GM12801 (cell line): ENCODE measurements around the gene TSC22D4.

Experiments used
- CTCF ChIP-seq: IDR thresholded peaks from one replicate; pipeline ENCODE4 v1.5.1; 2011; ENCODE audit warnings: control low read depth; ENCODE audit not compliant: insufficient read length; ENCODE audit errors: extremely low read depth

TSC22D4 gene

GRCh38 chr7:100478958-100479660 lies at the start of gene TSC22D4:
Gene TSC22D4, minus strand, starts transcription at chr7:100479214. Its CDS starts 1,176 bp downstream, at chr7:100478038.
- no peak for TF ChIP-seq CTCF

- no peak for TF ChIP-seq CTCF
Measured at GRCh38 chr7:100521076-100521475, 42.1 kb upstream of the TSC22D4 start.

DNA sequence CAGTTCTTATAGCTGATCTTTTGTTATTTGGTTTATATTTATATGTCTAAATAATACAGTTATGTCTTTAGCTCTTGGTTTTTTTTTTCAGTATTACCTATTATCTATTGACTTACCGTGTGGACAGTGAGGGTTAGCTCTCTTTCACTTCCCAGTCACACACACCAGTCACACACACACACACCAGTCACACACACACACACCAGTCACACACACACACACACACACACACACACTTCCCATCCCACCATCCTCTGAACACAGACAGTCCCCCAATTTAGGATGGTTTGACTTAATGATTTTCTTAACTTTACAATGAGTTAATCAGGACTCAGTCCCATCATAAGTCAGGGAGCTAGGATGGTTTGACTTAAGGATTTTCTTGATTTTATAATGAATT lies 41.1 kb upstream of the TSC22D4 start:
- no peak for TF ChIP-seq CTCF

GRCh38 chr7:100519580-100519979 lies 40.6 kb upstream of the TSC22D4 start:
- TF ChIP-seq CTCF, result no peak

DNA sequence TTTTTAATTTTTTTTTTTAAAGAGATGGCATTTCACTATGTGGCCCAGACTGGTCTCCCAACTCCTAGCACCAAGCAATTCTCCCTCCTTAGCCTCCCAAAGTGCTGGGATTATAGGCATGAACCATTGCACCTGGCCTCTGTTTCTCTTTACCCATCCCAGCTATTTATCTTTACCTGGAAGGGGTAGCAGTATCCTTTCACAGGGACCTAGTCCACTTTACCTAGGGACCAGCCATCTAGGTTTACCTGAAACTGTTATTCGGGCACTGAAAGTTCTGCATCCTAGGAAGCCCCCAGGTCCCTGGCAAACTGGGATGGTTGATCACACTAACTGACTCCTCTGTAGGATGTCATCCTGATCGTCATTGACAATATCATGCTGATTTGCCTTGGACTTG lies 38.3 kb upstream of the TSC22D4 start:
- TF ChIP-seq CTCF, result no peak

GRCh38 chr7:100516135-100516812 lies 37.3 kb upstream of the TSC22D4 start:
- no peak for TF ChIP-seq CTCF

DNA sequence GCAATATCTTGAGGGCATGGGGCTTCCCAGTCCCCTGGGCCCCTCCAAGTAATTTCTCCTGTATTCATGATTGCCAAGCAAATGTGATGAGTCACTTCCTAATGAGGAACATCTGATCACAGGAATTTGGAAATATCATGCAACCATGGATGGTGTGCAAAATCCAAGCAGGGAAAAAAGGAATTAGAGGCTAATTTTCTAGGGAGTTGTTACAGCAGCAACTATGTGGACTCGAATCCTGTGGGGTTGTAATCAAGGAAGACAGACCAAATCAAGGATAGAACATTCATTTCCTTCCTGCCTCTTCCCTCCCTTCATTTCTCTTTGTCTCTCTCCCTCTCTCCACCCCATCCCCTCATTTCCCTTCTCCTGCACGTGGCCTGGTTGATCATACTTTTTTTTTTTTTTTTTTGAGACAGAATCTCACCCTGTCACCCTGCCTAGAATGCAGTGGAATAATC lies 36.1 kb upstream of the TSC22D4 start:
- no peak for TF ChIP-seq CTCF
